ENCODE measurements around the gene SRSF1.
"Not testable (repeated sequence)": the region's sequence is repeated elsewhere in the genome, so short reads cannot be mapped to it uniquely, and the experiment has no call there.

The SRSF1 gene

DNA sequence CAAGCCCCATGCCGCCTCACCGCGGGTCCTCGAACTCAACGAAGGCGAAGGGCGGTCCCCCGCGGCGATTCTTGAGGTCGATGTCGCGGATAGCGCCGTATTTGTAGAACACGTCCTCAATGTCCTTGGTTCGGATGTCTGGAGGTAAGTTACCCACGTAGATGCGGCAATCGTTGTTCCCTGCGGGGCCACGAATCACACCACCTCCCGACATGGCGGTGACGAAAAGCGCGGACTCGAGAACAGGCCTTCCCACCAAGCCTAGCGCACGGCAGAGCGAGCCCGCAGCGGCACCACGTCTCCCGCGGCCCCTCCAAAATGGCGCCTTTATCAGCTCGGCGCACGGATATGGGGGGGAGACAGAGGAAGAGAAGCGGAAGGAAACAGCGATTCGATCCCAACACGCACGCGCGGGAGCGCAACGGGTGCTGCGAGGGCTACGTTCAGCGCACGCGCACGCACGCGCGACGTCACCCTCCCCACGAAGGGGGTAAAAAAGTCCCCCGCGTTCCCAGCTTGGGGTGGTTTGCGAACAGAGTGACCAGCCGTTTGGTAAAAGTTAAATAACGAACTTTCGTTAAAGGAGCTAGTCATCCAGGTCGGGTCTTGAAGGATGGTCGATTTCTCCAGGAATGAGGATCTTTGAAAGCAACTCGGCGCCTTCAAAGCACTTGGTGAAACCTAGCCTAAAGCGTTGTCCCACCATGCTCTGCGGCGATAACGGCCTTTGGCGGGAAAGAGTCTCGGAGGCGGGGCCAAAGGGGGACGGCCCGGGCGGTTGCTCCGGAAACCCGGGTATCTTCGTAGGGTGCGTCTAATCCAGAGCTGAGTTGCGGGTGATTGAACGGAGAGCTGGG is at the start of gene SRSF1:
Gene SRSF1, minus strand, starts transcription at position 323 of the 857 bp plus-strand sequence. Its CDS starts 109 bp downstream, at position 214.
- peak; percentile 95 to 96 for DNase-seq (ENCODE audit: extremely low read depth in 1 of 2, low read depth in 1 of 2)

- DNase-seq (ENCODE audit: extremely low read depth in 1 of 2, low read depth in 1 of 2): no peak
These were observed 49.4 kb upstream of the SRSF1 start for GRCh38 chr17:58056476-58056875.

DNA sequence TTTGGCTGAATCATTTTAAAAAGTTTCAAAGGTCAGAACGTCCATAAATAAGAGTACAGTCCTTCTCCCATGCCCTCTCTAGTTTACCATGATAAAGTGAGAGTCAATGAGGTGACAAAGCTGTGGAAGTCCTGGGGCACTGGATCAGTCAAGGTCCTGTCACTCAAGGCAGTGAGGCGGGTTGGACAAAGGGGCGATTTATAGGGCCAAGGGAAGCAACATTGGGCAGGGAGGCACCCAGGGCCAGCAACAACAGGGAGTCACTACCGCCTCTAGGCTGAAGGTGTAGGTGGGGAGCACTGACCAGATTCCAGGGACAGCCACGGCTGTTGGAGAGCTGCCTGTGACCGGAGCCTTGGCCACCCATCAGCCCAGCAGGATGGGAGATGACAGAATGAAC is 47.6 kb upstream of the SRSF1 start:
- no peak for DNase-seq (ENCODE audit: extremely low read depth in 1 of 2, low read depth in 1 of 2)

- DNase-seq (ENCODE audit: extremely low read depth in 1 of 2, low read depth in 1 of 2): peak in 1 of 2 donors; percentile 12
These were observed 46.1 kb upstream of the SRSF1 start for GRCh38 chr17:58052945-58053715.

- no peak for DNase-seq (ENCODE audit: extremely low read depth in 1 of 2, low read depth in 1 of 2)
These were observed 45.4 kb upstream of the SRSF1 start for GRCh38 chr17:58052407-58052806.

DNA sequence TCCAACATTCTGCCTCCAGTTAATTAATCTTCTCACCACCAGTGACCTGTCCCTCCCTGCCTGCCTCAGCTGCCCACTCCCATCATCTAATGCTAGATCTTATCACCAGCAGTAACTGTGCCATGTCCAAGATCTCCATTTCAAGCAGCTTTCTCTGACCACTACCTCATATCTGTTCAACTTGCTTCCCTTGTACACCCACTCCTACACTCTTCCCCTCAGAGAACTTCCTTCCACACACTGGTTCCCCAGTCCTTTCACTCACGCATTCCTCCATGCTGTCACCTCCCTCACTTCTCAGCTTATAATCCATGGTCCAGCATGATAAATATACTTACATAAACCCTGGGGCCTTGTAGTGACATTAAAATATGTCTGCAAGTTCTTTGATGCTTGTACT is 44.4 kb upstream of the SRSF1 start:
- DNase-seq (ENCODE audit: extremely low read depth in 1 of 2, low read depth in 1 of 2): no peak

- no peak for DNase-seq (ENCODE audit: extremely low read depth in 1 of 2, low read depth in 1 of 2)
These were observed 43.9 kb upstream of the SRSF1 start for GRCh38 chr17:58050966-58051365.

GRCh38 chr17:58049533-58049932 is 42.5 kb upstream of the SRSF1 start:
- no peak for DNase-seq (ENCODE audit: extremely low read depth in 1 of 2, low read depth in 1 of 2)

DNA sequence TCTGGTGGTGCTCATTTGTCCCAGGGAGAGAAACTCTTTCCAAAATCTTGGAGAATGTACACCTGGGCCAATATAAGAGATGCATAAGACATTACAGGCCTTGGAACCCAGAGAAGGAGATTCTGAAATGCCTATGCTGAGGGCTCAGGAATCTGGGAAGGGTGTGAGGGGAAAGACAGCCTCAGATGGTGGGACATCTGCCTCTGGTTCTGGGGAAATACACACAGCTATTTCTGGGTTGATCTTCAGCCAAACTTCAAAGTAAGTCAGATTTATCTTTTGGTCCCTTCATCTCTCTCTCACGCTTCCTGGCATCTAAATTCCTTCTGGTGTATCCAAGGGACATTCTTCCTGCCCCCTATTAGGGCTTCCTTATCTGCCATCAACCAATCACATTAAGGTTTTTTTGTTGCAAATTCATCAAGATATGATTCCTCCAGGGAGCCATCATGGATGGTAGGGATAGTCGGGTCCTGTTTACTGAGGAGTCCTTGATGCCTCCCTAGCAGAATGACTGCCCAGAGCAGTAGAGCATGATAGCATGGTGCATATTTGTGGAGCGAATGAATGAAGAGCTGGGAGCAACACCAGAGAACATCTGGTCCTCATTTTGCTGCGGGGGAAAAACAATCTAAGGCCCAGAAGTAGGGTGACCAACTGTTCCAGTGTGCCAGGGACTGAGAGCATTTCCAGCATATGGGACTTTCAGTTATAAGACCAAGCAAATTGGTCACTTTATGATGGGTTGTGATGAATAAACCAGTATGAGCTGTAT is 40.5 kb upstream of the SRSF1 start:
- DNase-seq (ENCODE audit: extremely low read depth in 1 of 2, low read depth in 1 of 2): no peak

DNA sequence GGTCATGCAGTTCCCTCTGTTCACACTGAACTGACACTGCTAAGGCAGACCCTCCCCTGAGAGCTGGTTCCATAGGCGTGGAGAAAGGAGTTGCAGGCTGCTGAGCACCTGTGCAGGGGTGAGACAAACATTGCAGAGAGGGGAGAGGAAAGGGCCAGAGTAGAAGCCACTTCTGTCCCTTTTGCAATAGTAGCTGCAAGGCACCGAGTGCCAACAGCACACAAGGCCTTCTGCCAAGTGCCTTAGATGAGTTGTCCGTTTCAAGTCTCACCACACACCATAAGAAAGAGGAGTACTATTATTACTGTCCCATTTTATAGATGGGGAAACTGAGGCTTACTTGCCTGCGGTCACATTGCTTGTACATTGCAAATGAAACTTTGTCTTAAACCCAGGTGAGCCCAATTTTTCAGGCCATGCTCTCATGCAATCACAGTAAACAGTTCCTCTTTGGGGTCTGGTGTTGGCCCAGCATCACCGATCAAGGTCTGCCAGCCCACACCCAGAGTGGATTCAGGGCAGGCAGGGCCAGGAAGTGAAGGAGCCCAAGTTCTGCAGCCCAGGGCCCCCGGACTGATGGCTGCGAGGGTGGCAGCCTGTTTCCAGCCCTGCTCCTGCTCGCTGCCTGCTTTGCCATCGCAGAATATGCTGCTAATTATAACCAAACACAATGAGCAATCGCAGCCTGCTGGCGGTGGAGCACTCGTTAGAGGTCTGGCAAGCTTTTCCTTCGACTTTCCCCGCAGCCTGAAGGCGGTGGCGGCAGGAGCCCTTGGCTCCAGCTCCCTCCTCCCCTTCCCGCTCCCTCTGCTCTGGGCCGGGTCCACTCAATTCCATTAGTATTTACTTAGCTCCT is 39.4 kb upstream of the SRSF1 start:
- DNase-seq (ENCODE audit: extremely low read depth in 1 of 2, low read depth in 1 of 2): no peak

DNA sequence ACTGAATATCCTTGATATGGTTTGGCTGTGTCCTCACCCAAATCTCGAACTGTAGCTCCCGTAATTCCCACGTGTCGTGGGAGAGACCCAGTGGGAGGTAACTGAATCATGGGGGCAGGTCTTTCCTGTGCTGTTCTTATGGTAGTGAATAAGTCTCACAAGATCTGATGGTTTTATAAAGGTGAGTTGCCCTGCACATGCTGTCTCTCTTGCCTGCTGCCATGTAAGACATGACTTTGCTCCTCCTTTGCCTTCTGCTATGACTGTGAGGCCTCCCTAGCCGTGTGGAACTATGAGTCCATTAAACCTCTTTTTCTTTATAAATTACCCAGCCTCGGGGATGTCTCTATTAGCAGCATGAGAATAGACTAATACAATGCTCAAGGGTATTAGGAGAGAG is 37.2 kb upstream of the SRSF1 start:
- not testable (repeated sequence) for DNase-seq (ENCODE audit: extremely low read depth in 1 of 2, low read depth in 1 of 2)

DNA sequence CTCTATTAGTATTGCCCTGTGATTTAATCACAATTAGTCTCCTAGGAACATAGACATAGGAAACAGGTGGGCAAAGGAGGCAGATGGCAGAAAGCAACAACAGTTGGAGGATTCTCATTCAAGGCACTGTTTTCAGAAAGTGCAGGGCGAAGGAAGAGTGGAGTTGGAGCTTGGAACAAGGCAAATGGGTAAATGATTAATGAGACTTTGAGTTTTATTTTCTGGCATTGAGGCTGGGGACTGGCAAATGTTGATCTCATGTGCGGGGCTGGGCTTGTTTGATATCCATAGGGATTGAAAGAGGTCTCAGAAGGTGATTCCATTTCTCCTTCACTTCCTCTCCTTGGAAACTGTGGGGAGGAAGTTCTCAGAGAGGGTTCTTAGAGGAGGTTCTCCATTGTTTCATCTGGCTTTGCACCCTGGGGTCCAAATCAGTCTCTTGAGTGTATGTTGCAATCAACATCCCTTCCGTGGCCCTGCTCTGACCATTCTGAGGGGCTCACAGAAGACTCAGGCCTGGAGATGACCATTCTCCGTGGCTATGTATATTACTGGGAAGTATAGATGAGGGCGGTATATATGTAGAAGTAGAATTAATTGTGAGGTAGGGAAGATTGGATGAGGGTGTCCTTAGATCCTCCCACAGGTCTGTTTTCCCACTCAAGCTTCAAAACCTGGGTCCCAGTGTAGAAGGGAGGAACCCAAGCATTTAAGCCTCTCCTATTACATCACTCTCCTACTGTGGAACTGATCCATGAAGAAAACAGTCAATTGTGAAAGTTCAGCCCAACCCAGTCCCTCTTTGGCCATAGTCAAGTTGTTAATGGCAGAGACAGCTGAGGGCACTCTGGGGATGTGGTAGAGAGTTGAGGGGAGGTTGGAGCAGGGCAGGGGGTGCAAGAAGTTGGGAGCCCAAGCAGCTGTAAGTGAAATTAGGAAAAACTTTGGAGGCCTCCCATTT is 36.5 kb upstream of the SRSF1 start:
- DNase-seq (ENCODE audit: extremely low read depth in 1 of 2, low read depth in 1 of 2): no peak

GRCh38 chr17:58041161-58041560 is 34.1 kb upstream of the SRSF1 start:
- no peak for DNase-seq (ENCODE audit: extremely low read depth in 1 of 2, low read depth in 1 of 2)

DNA sequence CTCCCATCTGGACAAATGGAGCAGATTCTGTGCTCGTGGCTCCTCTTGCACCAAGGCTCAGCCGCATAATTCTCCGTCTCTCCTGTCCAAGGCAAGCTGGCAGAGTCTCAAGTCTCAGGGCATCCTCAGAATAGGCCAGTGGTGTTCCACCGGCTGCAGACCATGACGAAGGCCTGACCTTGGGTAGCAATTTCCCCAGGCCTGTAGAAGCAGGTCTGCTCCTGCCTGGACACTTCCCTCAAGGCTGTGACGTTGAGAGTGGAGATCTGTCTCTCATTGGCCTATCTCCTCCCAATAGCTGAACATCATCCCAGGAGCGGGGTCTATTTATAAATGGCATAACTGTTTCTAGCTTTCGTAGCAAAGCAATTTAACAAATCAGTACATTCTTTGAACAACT is 33.3 kb upstream of the SRSF1 start:
- no peak for DNase-seq (ENCODE audit: extremely low read depth in 1 of 2, low read depth in 1 of 2)

- DNase-seq (ENCODE audit: extremely low read depth in 1 of 2, low read depth in 1 of 2): no peak
These were observed 32.9 kb upstream of the SRSF1 start for GRCh38 chr17:58039975-58040374.

GRCh38 chr17:58032691-58033415 is 25.8 kb upstream of the SRSF1 start:
- no peak for DNase-seq (ENCODE audit: extremely low read depth in 1 of 2, low read depth in 1 of 2)

GRCh38 chr17:58028578-58028977 is 21.5 kb upstream of the SRSF1 start:
- DNase-seq (ENCODE audit: extremely low read depth in 1 of 2, low read depth in 1 of 2): no peak

DNA sequence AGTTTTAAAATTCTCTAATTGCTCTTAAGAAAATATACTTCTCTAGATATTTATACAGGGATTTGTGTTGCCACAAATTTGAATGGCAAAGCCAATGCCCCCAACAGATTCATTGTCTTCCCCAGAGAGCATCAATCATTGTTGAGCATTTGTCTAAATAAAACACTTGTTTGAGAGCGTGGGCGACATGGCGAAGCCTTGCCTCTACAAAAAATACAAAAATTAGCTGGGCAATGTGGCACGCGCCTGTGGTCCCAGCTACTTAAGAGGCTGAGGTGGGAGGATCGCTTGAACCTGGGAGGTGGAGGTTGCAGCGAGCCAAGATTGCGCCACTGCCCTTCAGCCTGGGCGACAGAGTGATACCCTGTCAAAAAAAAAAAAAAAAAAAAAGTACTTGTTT is 13.4 kb upstream of the SRSF1 start:
- DNase-seq (ENCODE audit: extremely low read depth in 1 of 2, low read depth in 1 of 2): no peak

- DNase-seq (ENCODE audit: extremely low read depth in 1 of 2, low read depth in 1 of 2): no peak
These were observed 12.5 kb upstream of the SRSF1 start for GRCh38 chr17:58019521-58019920.

Data from stimulated activated CD8-positive, alpha-beta memory T cell treated with anti-CD3 and anti-CD28 coated beads, Interleukin-7, amount 100 ng/mL, for 48 hours (primary cell).